WTC11 (cell line): Measurements from ENCODE around the gene LTBP3. TPM values are rescaled to one million over a fixed set of nuclear protein-coding genes. Genes with fewer than 3 reads are reported as not detected.

Experiments
- ATAC-seq: fragments of 200-7000 bp; cut with Tn5 transposase; 2 replicates; pipeline ENCODE4 v1.10.0; 2021; ENCODE audit warnings: mild to moderate bottlenecking, moderate library complexity
- CTCF ChIA-PET: fragments of 300-600 bp; sonication (Branson Sonifier 250); formaldehyde crosslinking; loops from one replicate; lab custom pipeline; 2021; ENCODE audit warnings: antibody characterized with exemption; lab: Charles Lee
- POLR2A ChIA-PET: fragments of 350-600 bp; sonication (Branson Sonifier 250); formaldehyde crosslinking; loops from one replicate; lab custom pipeline; 2021; ENCODE audit warnings: antibody characterized with exemption; lab: Charles Lee
- DNase-seq: peaks from one replicate; pipeline ENCODE4 v3.0.0; 2021; ENCODE audit warnings: low spot score
- H3K27ac Mint-ChIP-seq: 2 replicates; pipeline ENCODE4 v1.8.0; 2021; ENCODE audit warnings: mixed read lengths
- H3K27me3 Mint-ChIP-seq: 2 replicates; pipeline ENCODE4 v1.8.0; 2021; ENCODE audit warnings: low read depth, mild to moderate bottlenecking, moderate library complexity, mixed read lengths
- H3K36me3 Mint-ChIP-seq: 2 replicates; pipeline ENCODE4 v1.8.0; 2021; ENCODE audit warnings: mixed read lengths
- H3K4me1 Mint-ChIP-seq: 2 replicates; pipeline ENCODE4 v1.8.0; 2022; ENCODE audit warnings: mixed read lengths
- H3K4me3 Mint-ChIP-seq: 2 replicates; pipeline ENCODE4 v1.8.0; 2021; ENCODE audit warnings: mild to moderate bottlenecking, moderate library complexity, mixed read lengths
- H3K9me3 Mint-ChIP-seq: 2 replicates; pipeline ENCODE4 v1.8.0; 2021; ENCODE audit warnings: mixed read lengths
- ATF1 ChIP-seq: sonication (generic); formaldehyde crosslinking; IDR thresholded peaks from 2 replicates; pipeline ENCODE4 v1.8.1; 2023; ENCODE audit warnings: mild to moderate bottlenecking, moderate library complexity, missing genetic modification reagents
- FOXJ3 ChIP-seq: sonication (generic); formaldehyde crosslinking; IDR thresholded peaks from 2 replicates; pipeline ENCODE4 v1.9.0; 2021; ENCODE audit warnings: missing genetic modification reagents, mild to moderate bottlenecking, borderline replicate concordance
- HMGA2 ChIP-seq: fragments of 250-450 bp; sonication (Bioruptor Pico); IDR thresholded peaks from 2 replicates; pipeline ENCODE4 v1.4.0; 2021; ENCODE audit warnings: mild to moderate bottlenecking, moderate library complexity
- MXD4 ChIP-seq: fragments of 250-450 bp; sonication (Bioruptor Pico); IDR thresholded peaks from 2 replicates; pipeline ENCODE4 v1.8.0; 2021; ENCODE audit warnings: mild to moderate bottlenecking, moderate library complexity, borderline replicate concordance
- MYBL2 ChIP-seq: sonication (generic); formaldehyde crosslinking; IDR thresholded peaks from 2 replicates; pipeline ENCODE4 v1.8.1; 2023; ENCODE audit warnings: mild to moderate bottlenecking, moderate library complexity, missing genetic modification reagents
- NR2C2 ChIP-seq: sonication (generic); formaldehyde crosslinking; IDR thresholded peaks from 2 replicates; pipeline ENCODE4 v1.8.0; 2022; ENCODE audit warnings: mild to moderate bottlenecking, missing genetic modification reagents
- RELA ChIP-seq: sonication (generic); formaldehyde crosslinking; IDR thresholded peaks from 2 replicates; pipeline ENCODE4 v1.8.1; 2022; ENCODE audit warnings: missing genetic modification reagents, mild to moderate bottlenecking, borderline replicate concordance
- RORB ChIP-seq: fragments of 250-450 bp; sonication (Bioruptor Pico); IDR thresholded peaks from 2 replicates; pipeline ENCODE4 v1.9.0; 2021; ENCODE audit warnings: mild to moderate bottlenecking
- SOX15 ChIP-seq: fragments of 250-450 bp; sonication (Bioruptor Pico); IDR thresholded peaks from 2 replicates; pipeline ENCODE4 v1.9.0; 2021; ENCODE audit warnings: mild to moderate bottlenecking
- ZNF121 ChIP-seq: sonication (generic); formaldehyde crosslinking; IDR thresholded peaks from 2 replicates; pipeline ENCODE4 v1.8.0; 2023; ENCODE audit warnings: missing genetic modification reagents
- ZNF232 ChIP-seq: sonication (generic); formaldehyde crosslinking; IDR thresholded peaks from 2 replicates; pipeline ENCODE4 v1.8.0; 2022; ENCODE audit warnings: mild to moderate bottlenecking, missing genetic modification reagents
- ZNF396 ChIP-seq: fragments of 250-450 bp; sonication (Bioruptor Pico); IDR thresholded peaks from 2 replicates; pipeline ENCODE4 v1.8.0; 2021; ENCODE audit warnings: mild to moderate bottlenecking, moderate library complexity, borderline replicate concordance
- total RNA-seq: library from RNA; stranded (reverse); gene quantifications from 3 replicates; pipeline ENCODE4 v1.2.3, GENCODE V29; 2021
- TF ChIP-seq, protein P1 (sequence below): sonication (generic); formaldehyde crosslinking; IDR thresholded peaks from 2 replicates; pipeline ENCODE4 v1.8.1; 2023; ENCODE audit warnings: mild to moderate bottlenecking, missing genetic modification reagents, borderline replicate concordance
- TF ChIP-seq, protein P2 (sequence below): sonication (generic); formaldehyde crosslinking; IDR thresholded peaks from 2 replicates; pipeline ENCODE4 v1.8.0; 2023; ENCODE audit warnings: missing genetic modification reagents
- TF ChIP-seq, protein P3 (sequence below): fragments of 200-600 bp; IDR thresholded peaks from 2 replicates; pipeline ENCODE4 v1.8.0; 2022; ENCODE audit warnings: antibody characterized with exemption
- TF ChIP-seq, protein P4 (sequence below): fragments of 250-450 bp; sonication (Bioruptor Pico); IDR thresholded peaks from 2 replicates; pipeline ENCODE4 v1.8.0; 2021; ENCODE audit warnings: mild to moderate bottlenecking
- TF ChIP-seq, protein P5 (sequence below): sonication (generic); formaldehyde crosslinking; IDR thresholded peaks from 2 replicates; pipeline ENCODE4 v1.8.1; 2022; ENCODE audit warnings: mild to moderate bottlenecking, moderate library complexity, missing genetic modification reagents
- TF ChIP-seq, protein P6 (sequence below): sonication (generic); formaldehyde crosslinking; IDR thresholded peaks from 2 replicates; pipeline ENCODE4 v1.8.1; 2022; ENCODE audit warnings: low read depth, missing genetic modification reagents, borderline replicate concordance
- TF ChIP-seq, protein P7 (sequence below): sonication (generic); formaldehyde crosslinking; IDR thresholded peaks from 2 replicates; pipeline ENCODE4 v1.8.1; 2023; ENCODE audit warnings: mild to moderate bottlenecking, missing genetic modification reagents, moderate library complexity
- TF ChIP-seq, protein P8 (sequence below): fragments of 250-450 bp; sonication (Bioruptor Pico); IDR thresholded peaks from 2 replicates; pipeline ENCODE4 v1.9.0; 2021; ENCODE audit warnings: mild to moderate bottlenecking, borderline replicate concordance

Gene LTBP3
- total RNA-seq, 1 experiment from 2014 or later, result 20.7 TPM

DNA sequence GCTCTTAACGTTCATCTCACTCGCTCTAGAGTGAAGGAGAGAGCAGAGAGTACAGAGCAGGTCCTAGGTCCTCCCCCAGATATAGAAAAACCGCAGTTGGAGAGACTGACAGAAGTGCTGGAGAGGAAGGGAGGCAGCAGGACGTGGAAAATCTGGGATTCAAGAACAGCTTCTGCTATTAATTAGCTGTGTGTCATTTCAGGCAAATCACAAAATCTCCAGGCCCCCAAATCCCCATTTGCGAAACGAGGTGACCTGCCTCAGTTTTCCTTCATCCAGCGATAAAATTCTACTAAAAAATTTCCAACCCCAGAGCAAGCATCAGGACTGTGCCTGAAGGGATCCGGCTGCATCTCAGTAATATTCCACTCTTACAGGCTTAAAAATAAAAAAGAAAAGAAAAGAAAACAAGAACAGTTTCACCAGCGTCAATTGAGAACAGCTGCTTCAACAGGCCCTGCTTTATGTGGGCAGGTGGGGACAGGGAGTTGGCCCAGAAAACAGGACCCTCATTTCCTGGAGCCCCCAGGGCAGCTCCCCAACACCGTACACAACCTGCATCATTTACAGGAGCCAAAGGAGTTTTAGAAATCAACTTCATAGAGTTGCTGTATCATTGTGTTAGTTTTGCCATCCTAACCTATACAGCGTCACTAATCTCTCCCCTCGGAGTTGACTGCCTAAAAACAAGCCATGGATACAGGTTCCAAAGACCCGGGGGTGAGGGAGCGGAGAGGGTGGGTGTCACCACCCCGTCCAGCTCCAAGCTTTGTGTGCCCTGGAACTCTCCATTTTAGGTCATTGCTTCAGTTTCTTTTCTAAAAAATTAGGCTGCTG lies 61.6 kb downstream of the LTBP3 start:
- H3K27me3 Mint-ChIP-seq, result no peaks in the 10 kb centered on the region
- H3K9me3 Mint-ChIP-seq, result no peaks in the 10 kb centered on the region
- H3K27ac Mint-ChIP-seq, result peak overlapping the region; percentile 97
- H3K4me3 Mint-ChIP-seq, result peak overlapping the region; percentile 63
- ATAC-seq, result no peak
- TF ChIP-seq, protein P1, sequence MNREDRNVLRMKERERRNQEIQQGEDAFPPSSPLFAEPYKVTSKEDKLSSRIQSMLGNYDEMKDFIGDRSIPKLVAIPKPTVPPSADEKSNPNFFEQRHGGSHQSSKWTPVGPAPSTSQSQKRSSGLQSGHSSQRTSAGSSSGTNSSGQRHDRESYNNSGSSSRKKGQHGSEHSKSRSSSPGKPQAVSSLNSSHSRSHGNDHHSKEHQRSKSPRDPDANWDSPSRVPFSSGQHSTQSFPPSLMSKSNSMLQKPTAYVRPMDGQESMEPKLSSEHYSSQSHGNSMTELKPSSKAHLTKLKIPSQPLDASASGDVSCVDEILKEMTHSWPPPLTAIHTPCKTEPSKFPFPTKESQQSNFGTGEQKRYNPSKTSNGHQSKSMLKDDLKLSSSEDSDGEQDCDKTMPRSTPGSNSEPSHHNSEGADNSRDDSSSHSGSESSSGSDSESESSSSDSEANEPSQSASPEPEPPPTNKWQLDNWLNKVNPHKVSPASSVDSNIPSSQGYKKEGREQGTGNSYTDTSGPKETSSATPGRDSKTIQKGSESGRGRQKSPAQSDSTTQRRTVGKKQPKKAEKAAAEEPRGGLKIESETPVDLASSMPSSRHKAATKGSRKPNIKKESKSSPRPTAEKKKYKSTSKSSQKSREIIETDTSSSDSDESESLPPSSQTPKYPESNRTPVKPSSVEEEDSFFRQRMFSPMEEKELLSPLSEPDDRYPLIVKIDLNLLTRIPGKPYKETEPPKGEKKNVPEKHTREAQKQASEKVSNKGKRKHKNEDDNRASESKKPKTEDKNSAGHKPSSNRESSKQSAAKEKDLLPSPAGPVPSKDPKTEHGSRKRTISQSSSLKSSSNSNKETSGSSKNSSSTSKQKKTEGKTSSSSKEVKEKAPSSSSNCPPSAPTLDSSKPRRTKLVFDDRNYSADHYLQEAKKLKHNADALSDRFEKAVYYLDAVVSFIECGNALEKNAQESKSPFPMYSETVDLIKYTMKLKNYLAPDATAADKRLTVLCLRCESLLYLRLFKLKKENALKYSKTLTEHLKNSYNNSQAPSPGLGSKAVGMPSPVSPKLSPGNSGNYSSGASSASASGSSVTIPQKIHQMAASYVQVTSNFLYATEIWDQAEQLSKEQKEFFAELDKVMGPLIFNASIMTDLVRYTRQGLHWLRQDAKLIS, result no peak
- TF ChIP-seq RORB (no peak), ZNF232 (CRISPR knock-in tag) (no peak), MXD4 (CRISPR knock-in tag) (no peak), SOX15 (CRISPR knock-in tag) (no peak), MYBL2 (no peak), ZNF121 (no peak), ZNF396 (CRISPR knock-in tag) (no peak), HMGA2 (no peak), FOXJ3 (CRISPR knock-in tag) (no peak), ATF1 (CRISPR knock-in tag) (no peak), NR2C2 (CRISPR knock-in tag) (no peak), RELA (CRISPR knock-in tag) (no peak)
- TF ChIP-seq, protein P2, sequence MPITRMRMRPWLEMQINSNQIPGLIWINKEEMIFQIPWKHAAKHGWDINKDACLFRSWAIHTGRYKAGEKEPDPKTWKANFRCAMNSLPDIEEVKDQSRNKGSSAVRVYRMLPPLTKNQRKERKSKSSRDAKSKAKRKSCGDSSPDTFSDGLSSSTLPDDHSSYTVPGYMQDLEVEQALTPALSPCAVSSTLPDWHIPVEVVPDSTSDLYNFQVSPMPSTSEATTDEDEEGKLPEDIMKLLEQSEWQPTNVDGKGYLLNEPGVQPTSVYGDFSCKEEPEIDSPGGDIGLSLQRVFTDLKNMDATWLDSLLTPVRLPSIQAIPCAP (CRISPR knock-in tag), result no peak
- TF ChIP-seq, protein P3, sequence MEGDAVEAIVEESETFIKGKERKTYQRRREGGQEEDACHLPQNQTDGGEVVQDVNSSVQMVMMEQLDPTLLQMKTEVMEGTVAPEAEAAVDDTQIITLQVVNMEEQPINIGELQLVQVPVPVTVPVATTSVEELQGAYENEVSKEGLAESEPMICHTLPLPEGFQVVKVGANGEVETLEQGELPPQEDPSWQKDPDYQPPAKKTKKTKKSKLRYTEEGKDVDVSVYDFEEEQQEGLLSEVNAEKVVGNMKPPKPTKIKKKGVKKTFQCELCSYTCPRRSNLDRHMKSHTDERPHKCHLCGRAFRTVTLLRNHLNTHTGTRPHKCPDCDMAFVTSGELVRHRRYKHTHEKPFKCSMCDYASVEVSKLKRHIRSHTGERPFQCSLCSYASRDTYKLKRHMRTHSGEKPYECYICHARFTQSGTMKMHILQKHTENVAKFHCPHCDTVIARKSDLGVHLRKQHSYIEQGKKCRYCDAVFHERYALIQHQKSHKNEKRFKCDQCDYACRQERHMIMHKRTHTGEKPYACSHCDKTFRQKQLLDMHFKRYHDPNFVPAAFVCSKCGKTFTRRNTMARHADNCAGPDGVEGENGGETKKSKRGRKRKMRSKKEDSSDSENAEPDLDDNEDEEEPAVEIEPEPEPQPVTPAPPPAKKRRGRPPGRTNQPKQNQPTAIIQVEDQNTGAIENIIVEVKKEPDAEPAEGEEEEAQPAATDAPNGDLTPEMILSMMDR, result no peak
- TF ChIP-seq, protein P4, sequence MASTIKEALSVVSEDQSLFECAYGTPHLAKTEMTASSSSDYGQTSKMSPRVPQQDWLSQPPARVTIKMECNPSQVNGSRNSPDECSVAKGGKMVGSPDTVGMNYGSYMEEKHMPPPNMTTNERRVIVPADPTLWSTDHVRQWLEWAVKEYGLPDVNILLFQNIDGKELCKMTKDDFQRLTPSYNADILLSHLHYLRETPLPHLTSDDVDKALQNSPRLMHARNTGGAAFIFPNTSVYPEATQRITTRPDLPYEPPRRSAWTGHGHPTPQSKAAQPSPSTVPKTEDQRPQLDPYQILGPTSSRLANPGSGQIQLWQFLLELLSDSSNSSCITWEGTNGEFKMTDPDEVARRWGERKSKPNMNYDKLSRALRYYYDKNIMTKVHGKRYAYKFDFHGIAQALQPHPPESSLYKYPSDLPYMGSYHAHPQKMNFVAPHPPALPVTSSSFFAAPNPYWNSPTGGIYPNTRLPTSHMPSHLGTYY (CRISPR knock-in tag), result no peak
- TF ChIP-seq, protein P5, sequence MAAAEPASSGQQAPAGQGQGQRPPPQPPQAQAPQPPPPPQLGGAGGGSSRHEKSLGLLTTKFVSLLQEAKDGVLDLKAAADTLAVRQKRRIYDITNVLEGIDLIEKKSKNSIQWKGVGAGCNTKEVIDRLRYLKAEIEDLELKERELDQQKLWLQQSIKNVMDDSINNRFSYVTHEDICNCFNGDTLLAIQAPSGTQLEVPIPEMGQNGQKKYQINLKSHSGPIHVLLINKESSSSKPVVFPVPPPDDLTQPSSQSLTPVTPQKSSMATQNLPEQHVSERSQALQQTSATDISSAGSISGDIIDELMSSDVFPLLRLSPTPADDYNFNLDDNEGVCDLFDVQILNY, result no peak; the same call in 1 of the 2 replicates
- TF ChIP-seq, protein P6, sequence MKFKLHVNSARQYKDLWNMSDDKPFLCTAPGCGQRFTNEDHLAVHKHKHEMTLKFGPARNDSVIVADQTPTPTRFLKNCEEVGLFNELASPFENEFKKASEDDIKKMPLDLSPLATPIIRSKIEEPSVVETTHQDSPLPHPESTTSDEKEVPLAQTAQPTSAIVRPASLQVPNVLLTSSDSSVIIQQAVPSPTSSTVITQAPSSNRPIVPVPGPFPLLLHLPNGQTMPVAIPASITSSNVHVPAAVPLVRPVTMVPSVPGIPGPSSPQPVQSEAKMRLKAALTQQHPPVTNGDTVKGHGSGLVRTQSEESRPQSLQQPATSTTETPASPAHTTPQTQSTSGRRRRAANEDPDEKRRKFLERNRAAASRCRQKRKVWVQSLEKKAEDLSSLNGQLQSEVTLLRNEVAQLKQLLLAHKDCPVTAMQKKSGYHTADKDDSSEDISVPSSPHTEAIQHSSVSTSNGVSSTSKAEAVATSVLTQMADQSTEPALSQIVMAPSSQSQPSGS (CRISPR knock-in tag), result no peak
- TF ChIP-seq, protein P7, sequence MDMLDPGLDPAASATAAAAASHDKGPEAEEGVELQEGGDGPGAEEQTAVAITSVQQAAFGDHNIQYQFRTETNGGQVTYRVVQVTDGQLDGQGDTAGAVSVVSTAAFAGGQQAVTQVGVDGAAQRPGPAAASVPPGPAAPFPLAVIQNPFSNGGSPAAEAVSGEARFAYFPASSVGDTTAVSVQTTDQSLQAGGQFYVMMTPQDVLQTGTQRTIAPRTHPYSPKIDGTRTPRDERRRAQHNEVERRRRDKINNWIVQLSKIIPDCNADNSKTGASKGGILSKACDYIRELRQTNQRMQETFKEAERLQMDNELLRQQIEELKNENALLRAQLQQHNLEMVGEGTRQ (CRISPR knock-in tag), result no peak
- TF ChIP-seq, protein P8, sequence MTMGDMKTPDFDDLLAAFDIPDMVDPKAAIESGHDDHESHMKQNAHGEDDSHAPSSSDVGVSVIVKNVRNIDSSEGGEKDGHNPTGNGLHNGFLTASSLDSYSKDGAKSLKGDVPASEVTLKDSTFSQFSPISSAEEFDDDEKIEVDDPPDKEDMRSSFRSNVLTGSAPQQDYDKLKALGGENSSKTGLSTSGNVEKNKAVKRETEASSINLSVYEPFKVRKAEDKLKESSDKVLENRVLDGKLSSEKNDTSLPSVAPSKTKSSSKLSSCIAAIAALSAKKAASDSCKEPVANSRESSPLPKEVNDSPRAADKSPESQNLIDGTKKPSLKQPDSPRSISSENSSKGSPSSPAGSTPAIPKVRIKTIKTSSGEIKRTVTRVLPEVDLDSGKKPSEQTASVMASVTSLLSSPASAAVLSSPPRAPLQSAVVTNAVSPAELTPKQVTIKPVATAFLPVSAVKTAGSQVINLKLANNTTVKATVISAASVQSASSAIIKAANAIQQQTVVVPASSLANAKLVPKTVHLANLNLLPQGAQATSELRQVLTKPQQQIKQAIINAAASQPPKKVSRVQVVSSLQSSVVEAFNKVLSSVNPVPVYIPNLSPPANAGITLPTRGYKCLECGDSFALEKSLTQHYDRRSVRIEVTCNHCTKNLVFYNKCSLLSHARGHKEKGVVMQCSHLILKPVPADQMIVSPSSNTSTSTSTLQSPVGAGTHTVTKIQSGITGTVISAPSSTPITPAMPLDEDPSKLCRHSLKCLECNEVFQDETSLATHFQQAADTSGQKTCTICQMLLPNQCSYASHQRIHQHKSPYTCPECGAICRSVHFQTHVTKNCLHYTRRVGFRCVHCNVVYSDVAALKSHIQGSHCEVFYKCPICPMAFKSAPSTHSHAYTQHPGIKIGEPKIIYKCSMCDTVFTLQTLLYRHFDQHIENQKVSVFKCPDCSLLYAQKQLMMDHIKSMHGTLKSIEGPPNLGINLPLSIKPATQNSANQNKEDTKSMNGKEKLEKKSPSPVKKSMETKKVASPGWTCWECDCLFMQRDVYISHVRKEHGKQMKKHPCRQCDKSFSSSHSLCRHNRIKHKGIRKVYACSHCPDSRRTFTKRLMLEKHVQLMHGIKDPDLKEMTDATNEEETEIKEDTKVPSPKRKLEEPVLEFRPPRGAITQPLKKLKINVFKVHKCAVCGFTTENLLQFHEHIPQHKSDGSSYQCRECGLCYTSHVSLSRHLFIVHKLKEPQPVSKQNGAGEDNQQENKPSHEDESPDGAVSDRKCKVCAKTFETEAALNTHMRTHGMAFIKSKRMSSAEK (CRISPR knock-in tag), result no peak
- DNase-seq, result no peak
- H3K36me3 Mint-ChIP-seq, result no peaks in the 10 kb centered on the region
- ChIA-PET POLR2A (interaction anchor here (0.7 to 8.3 kb wide), 17 partner anchors 8 to 180 kb away, joined by 3 to 502 read pairs (median 10); partner anchors contain the start of genes FAM89B and NEAT1), CTCF (interaction anchor here (0.7 to 4.8 kb wide), 17 partner anchors 8 to 97 kb away, joined by 3 to 47 read pairs (median 4); partner anchors contain the start of gene NEAT1)
- H3K4me1 Mint-ChIP-seq, result peaks cover 47% of the 10 kb centered on the region
